ENCODE data around the gene URGCP. TPM values are rescaled to one million over a fixed set of nuclear protein-coding genes. Genes with fewer than 3 reads are reported as not detected.

The URGCP gene
- total RNA-seq (30.9 and 40.2 TPM in 2 replicates), polyA plus RNA-seq (28.3 and 42.7 TPM in 2 replicates)

- Histone ChIP-seq H3K4me1 (ENCODE audit: low read depth) (peaks cover 7% of the 10 kb centered on the region), H3K27ac (peak within 1 kb of the TSS; percentile 79), H3K9me3 (ENCODE audit: low read depth) (no peaks in the 10 kb centered on the region), H3K4me3 (peak within 1 kb of the TSS; percentile 54), H3K27me3 (no peaks in the 10 kb centered on the region), H3K36me3 (no peaks in the 10 kb centered on the region)
- no peak for TF ChIP-seq CTCF (IDR thresholded peaks at IDR 0.05; ENCODE audit: low read depth, low read length)
- DNase-seq (ENCODE audit: low read depth in 1 of 2, low spot score in 1 of 2) = peak; percentile 51 to 63
Observed at GRCh38 chr7:43906331-43907010, at the start of gene URGCP. Gene URGCP, minus strand, starts transcription at chr7:43906596. Its CDS starts 21 bp downstream, at chr7:43906575.

- Histone ChIP-seq H3K9me3 (ENCODE audit: low read depth) (no peaks in the 10 kb centered on the region), H3K4me1 (ENCODE audit: low read depth) (no peaks in the 10 kb centered on the region), H3K27ac (no peak overlapping the region), H3K27me3 (no peaks in the 10 kb centered on the region), H3K36me3 (no peaks in the 10 kb centered on the region), H3K4me3 (no peak overlapping the region)
- no peak for DNase-seq (ENCODE audit: low read depth in 1 of 2, low spot score in 1 of 2)
- no peak for TF ChIP-seq CTCF (IDR thresholded peaks at IDR 0.05; ENCODE audit: low read depth, low read length)
Observed at GRCh38 chr7:43956027-43956426, 49.6 kb upstream of the URGCP start.

GRCh38 chr7:43954524-43955228 is 48.3 kb upstream of the URGCP start:
- TF ChIP-seq CTCF (IDR thresholded peaks at IDR 0.05; ENCODE audit: low read depth, low read length) = peak; percentile 54
- Histone ChIP-seq H3K27me3 (no peaks in the 10 kb centered on the region), H3K4me3 (no peak overlapping the region), H3K36me3 (no peaks in the 10 kb centered on the region), H3K27ac (no peak overlapping the region), H3K9me3 (ENCODE audit: low read depth) (no peaks in the 10 kb centered on the region), H3K4me1 (ENCODE audit: low read depth) (no peaks in the 10 kb centered on the region)
- DNase-seq (ENCODE audit: low read depth in 1 of 2, low spot score in 1 of 2) = peak; percentile 61 to 65

DNA sequence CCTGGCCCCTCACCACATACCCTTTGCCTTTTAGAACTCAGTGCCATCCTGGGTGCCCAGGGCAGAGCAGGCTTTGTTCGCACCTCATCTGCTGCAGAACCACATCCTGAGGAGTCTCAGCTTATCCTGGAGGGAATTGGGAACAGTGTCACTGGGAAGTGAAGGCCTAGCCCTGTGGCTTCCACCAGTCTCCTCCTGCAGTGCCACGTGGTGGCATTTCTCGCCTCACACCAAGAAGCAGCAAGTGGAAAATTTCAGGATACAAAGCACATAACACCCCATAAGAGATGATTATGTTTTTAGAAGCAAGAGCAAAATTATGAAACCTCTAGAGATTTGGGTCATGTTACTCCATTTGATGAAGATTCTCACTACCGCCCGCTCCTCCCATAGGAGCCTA is 46.7 kb upstream of the URGCP start:
- Histone ChIP-seq H3K27me3 (no peaks in the 10 kb centered on the region), H3K4me1 (ENCODE audit: low read depth) (no peaks in the 10 kb centered on the region), H3K27ac (no peak overlapping the region), H3K4me3 (no peak overlapping the region), H3K9me3 (ENCODE audit: low read depth) (no peaks in the 10 kb centered on the region), H3K36me3 (no peaks in the 10 kb centered on the region)
- no peak for DNase-seq (ENCODE audit: low read depth in 1 of 2, low spot score in 1 of 2)
- TF ChIP-seq CTCF (IDR thresholded peaks at IDR 0.05; ENCODE audit: low read depth, low read length) = no peak

DNA sequence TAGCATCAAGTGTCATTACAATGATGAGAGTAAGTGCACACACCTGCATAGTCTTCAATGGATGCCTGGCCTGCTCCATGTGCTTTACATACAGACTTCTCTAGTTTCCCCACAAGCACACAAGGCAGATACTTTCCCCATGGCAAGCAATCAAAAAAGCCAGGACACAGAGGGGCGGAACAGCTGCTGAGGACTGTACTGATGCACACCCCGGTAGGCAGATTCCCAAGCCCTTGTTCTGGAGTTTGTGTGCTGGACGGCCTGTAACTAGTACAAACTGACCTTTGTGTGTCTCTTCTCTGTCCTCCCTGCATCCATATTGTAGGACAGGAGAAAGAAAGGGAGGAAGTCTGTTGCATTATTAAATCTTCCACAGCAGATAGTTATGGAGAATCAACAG is 45.6 kb upstream of the URGCP start:
- no peak for DNase-seq (ENCODE audit: low read depth in 1 of 2, low spot score in 1 of 2)
- H3K9me3 ChIP-seq (ENCODE audit: low read depth) = no peaks in the 10 kb centered on the region
- H3K4me1 ChIP-seq (ENCODE audit: low read depth) = no peaks in the 10 kb centered on the region
- H3K36me3 ChIP-seq = no peaks in the 10 kb centered on the region
- no peak overlapping the region for H3K4me3 ChIP-seq
- no peaks in the 10 kb centered on the region for H3K27me3 ChIP-seq
- TF ChIP-seq CTCF (IDR thresholded peaks at IDR 0.05; ENCODE audit: low read depth, low read length) = no peak
- H3K27ac ChIP-seq = no peak overlapping the region
